ENCODE measurements around the gene GNAI2.
"Not testable (repeated sequence)": the region's sequence is repeated elsewhere in the genome, so short reads cannot be mapped to it uniquely, and the experiment has no call there.

Gene GNAI2

DNA sequence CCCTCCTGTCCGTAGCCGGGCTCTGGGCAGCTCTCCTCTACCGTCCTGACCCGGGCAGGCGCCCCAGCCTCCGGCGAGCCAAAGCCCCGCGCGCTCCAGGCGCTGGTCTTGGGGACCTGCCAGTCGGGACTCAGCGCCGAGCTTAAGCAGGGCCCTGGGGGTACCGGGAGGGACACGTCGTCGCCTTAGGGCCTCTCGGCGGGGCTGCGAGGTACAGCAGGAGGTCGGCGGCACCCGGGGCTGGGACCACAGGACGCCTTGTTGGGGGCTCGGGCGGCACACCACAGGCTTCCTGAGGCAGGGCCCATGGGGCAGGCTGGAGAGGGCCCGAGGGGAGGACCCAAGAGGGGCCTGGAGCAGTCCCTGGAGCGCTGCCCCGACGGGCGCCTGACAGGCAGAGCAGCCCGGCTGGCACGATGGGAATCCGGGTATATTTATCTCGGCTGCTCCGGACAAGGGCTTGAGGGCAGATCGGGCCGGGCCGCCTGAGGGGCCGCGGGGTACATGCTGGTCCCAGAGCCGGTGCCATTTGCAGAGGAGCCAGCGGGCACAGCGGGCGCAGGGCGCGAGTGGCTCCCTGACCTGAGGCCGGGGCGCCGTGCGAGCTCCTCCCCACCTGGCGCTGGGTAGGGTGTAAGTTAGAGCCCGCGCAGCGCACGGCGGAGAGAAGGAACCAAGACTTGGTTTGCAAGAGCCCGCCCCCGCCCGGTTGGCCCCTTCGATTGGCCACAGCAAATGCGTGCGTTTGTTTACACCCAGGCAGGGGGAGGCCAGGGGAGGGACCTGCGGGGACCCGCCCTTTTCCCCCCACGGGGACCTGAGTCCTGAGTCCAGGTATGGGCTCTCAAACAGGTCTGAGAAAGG lies 30.4 kb upstream of the GNAI2 start:
- DNase-seq, result no peak

DNA sequence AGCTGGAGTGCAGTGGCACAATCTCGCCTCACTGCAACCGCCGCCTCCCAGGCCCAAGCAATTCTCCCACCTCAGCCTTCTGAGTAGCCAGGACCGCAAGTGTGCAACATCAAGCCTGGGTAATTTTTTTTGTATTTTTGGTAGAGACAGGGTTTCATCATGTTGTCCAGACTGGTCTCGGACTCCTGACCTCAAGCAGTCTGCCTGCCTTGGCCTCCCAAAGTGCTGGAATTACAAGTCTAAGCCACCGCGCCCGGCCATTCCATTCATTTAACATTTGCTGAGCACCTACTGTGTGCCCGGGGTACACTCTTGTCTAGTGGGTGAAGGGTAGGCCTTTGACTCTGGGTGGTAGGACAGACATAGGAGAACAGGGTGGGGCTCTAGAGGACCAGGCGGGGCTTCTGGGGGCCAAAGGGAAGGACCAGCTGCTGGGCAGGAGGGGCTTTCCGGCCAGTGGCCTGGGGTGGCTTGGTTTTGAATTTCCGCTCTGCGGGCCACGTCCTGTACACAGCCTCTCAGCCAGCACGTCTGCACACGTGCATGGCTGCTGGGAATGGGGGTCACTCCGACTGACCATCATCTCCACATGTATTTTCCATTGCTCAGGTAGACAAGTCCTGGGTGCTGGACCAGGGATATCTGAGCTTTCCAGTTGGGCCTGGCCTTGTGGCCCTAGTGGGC lies 28.5 kb upstream of the GNAI2 start:
- no peak for DNase-seq

DNA sequence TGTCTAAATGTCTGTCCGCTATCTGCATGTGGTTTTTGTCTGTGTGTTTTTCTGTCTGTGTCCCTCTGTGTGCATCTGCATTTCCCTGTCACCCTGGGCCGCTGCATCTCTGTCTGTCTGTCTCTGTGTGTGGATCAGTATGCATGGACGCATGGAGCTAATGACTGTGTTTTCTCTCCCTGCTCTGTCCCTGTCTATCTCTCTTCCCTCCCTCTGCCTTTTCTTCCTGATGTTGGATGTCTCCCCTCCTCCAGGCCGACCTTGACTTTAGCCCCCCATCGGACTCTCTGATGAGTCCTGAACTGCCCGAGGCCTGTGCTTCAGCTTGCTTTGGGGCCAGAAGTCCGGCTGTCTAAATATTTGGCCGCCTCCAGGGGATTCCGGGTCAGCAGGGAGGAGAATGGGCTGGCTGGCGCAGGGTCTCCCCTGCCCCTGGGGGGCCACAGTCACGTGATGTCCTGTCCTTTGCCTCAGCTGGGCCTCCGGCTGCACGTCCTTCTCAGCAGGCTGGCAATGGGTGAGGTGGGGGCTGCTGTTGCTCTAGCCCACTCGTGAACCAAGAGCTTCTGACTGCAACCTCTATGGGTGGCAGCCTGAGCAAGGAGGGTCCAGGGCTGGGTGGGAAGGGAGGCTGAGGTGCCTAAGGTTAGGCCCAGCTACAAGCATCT lies 27.2 kb upstream of the GNAI2 start:
- DNase-seq, result no peak

DNA sequence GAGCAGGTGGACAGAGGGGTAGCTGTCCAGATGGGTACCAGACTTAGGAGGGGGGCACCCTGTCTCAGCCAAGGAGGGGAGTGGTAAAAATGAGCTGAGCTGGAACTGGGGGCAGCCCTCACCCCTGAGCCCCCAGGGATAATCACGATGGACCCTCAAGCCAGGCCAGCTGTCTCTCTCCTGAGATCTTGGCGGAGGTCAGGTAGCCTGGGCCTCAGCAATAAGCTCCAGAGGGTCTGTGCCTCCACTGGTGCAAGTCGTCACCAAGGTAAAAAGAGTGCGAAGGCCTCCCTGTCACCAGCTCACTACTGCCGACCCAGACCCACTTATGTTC lies 25.9 kb upstream of the GNAI2 start:
- no peak for DNase-seq

DNA sequence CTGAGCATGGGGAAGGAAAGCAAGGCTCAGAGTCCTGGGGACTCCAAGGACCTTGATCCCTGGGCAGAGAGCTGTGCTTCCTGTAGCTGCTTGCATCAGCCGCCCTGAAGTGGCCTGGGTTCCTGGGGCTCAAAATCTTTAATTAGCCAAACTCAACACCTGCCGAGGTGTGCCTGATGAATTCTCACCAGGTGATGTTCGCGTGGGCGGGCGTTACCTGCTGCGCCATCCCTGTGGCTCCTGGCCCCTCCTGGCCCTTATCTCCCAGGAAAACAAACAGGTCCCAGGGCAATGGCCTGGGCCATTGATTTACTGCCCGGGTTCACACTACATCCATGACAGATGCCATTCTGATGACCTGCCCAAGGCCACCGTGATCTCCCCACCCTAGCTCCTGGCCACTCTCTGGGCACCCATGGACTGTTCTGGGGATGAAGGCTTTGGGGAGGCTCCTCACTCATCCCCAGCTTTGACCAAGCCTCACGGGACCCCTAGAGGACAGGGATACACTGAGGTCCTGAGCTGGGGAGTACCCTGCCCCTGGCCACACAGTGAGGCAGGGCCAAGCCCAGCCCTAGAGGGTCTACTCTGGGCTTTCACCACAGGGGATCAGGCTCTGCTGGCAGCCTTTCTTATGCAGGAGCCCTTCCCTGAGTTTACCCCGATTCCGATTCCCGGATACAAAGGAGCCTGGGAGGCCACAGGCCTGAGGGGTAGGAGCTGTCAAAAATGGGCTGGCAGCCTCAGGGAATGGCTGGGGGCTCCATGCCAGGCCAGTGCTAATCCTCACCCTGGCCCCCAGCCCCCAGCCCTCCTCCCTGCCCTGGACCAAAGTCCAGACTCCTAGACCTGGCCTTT lies 25.3 kb upstream of the GNAI2 start:
- no peak for DNase-seq

DNA sequence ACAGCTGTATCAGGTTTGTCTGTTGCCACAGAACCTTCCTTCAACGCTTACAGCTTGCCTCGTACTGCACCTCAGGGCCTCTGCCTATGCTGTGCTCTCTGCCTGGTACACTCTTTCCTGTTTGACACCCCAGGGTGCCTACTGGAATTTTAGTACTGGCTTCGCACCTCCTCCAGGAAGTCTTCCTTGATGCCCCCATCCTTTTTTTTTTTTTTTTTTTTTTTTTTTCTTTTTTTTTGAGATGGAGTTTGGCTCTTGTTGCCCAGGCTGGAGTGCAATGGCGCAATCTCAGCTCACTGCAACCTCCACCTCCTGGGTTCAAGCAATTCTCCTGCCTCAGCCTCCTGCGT lies 24.7 kb upstream of the GNAI2 start:
- not testable (repeated sequence) for DNase-seq

DNA sequence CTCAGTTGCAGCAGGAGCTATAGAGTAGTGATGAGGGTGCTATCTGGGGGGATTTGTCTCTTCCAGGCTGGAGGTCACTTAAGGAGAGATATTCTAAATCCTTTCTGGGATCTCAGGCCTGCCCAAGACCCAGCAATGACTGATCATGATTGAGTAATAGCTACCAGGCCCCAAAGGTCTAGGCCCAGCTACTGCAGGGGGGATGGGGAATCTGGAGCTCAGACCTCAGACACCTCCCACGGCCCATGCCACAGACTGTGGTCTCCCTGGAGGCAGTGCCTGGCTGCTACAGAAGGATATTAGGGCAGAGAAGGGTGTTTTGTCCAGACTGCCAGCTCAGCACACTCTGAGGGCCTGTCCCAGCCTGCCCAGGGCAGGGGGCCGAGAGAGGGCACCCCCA lies 24.1 kb upstream of the GNAI2 start:
- DNase-seq, result peak; percentile 26

DNA sequence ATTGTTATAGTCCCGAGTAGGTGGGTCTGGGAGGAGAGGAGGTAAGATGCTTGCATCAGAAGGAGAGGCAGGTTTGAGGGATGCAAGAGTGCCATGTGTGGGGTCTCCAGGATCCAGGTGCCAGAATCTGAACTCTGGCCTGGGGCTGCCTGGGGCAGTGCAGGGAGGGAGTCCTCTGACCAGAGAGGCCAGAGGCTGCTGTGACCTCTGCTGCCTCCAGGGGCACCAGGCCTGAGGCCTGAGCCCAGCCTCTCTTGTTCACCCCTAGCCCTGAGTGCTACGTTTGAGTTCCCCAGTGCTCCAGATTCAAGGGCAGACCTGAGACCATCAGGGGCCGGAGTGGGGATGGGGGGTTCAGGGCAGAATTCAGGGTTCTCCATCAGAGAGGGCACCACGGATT lies 23.5 kb upstream of the GNAI2 start:
- DNase-seq, result no peak

DNA sequence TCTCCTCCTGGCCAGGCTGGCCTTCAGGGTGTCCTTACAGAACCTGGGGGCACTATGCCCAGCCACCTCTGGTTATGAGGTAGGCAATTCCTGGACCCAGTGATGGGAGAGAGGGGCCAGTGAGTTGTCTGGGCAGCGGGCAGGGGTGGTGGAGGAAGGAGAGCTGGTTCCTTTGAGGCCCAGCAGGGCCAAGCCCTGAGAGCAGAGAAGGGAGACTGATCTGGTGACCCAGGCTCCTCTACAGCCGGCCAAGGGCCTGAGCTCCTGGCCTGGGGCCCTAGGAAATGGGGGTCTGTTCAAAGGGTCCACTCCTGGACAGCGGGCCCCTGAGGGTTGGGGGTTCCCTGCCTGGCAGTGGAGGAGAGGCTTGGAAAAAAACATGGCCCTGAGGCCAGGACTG lies 23.0 kb upstream of the GNAI2 start:
- DNase-seq, result no peak

DNA sequence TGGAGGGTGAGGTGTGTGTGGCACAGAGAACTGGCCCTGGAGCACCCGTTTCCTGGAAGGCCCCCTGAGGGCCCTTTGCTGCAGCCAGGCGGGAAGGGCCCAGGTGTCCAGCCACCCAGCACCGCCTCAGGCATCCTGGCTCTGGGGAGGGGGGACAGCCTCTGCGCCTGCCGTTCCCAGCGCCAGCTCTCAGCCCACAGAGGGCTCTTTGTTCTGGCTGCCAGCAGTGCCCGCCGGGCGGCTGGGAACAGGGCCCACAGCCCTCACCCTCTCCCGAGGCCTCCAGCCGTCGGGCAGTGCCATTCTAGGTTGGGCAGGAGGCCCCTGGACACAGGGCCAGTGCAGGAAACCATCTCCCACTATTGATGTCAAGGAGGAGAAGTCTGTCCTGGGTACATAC lies 22.6 kb upstream of the GNAI2 start:
- DNase-seq, result no peak

DNA sequence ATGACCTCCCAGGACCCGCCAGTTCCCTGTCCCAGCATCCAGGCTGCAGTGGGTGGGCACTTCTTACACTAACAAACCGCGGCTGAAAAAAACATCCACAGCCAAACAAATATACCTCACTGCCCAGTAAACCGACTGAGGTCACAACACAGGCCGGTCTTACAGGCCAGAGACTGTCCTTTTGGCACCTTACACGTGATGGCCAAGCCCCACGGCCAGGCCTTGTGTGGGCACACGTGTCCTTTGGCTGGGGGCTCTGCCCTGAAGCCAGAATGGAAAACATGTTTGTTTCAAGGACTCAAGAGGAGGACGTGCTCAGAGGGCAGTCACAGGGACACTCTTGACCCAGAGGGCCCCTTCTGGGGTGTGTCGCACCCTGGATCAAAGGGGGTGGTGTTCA lies 21.2 kb upstream of the GNAI2 start:
- no peak for DNase-seq

DNA sequence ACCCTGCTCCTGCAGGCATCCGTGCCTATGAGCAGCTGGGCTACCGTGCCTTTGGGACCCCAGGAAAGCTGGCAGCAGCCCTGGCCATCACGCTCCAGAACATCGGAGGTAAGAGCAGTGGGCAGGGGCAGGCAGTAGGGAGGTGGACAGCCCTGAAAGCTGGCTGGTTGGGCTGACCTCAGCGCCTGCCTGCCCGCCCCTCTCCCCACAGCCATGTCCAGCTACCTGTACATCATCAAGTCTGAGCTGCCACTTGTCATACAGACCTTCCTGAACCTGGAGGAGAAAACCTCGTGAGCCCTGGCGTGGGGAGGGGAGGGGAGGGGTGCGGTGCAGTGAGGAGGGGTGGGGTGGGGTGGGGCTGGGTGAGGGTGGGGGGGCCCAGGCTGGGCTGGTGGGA lies 20.5 kb upstream of the GNAI2 start:
- DNase-seq, result no peak

DNA sequence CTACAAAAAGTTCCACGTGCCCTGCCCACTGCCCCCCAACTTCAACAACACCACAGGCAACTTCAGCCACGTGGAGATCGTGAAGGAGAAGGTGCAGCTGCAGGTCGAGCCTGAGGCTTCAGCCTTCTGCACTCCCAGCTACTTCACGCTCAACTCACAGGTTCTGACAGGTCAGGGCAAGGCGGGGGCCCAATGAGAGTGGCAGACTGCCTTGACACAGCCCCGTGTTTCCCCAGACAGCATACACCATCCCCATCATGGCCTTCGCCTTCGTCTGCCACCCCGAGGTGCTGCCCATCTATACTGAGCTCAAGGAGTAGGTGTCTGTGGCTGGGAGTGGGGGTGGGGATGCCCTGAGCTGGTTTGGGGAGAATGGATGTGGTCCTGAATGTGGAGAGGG lies 18.3 kb upstream of the GNAI2 start:
- DNase-seq, result no peak

DNA sequence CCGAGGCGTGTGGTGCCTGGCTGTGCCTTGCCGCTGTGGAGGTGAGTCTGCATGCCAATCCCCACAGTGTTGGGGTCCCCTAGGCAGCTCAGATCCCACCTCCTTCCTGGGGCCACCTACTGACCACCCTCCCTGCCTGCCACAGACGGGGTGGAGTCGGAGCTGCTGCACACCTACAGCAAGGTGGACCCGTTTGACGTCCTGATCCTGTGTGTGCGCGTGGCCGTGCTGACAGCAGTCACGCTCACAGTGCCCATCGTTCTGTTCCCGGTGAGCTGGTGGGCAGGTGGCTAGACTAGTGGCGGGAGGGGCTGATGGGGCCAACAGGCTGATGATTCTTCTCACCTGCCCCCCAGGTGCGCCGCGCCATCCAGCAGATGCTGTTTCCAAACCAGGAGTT lies 17.6 kb upstream of the GNAI2 start:
- DNase-seq, result no peak

DNA sequence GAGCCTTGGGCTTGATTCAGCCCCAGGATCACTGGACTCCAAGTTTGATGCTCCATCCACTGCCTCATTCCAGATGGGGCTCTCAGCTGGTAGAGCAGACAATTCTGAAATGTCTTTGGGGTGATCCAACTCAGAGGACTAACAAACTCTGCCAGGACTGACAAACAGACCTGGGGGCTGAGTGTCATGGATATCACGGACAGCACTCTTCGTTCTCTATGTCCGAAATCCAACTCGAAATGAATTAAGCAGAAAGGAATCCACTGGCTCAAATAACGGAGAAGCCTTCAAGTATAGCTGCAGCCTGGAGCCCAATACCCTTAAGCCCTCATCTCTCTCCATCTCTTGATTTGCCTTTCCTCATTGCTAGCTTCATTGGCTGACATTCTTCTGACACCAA lies 16.7 kb upstream of the GNAI2 start:
- DNase-seq, result no peak

DNA sequence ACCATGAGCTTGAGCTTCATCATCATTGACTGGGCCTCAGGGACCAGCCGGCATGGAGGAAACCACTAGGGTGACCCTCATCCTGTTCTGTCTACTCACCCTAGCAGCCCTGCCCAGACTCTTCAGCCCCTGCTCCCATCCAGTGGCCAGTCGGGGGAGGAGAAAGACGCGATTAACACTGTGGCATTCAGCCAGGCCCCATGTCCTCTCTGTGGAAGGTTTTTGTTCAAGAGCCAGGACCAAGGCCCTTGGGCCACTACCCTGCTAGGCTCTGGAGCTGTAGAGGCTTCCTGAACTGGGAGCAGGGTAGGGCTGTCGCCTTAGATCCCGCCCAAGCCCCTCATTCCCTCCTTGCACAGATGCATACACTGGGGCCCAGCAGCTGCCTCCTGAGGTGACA lies 15.9 kb upstream of the GNAI2 start:
- no peak for DNase-seq

DNA sequence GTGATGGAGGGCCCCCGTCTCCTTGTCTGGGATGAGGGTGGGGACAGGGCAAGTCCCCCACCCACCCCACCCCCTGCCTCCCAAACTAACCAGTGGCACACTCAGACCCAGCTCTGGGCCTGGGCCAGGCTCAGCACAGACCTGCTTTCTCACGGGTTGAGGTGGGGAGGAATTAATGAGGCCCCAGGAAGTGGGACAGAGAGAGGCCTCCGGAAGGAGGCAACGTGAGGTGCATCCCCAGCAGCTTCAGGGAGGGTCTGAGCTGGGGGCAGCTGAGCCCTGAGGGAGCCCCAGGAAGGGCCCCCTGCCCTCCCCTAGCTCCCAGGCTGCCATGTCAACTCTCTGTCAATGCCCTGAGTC lies 15.0 kb upstream of the GNAI2 start:
- DNase-seq, result no peak

DNA sequence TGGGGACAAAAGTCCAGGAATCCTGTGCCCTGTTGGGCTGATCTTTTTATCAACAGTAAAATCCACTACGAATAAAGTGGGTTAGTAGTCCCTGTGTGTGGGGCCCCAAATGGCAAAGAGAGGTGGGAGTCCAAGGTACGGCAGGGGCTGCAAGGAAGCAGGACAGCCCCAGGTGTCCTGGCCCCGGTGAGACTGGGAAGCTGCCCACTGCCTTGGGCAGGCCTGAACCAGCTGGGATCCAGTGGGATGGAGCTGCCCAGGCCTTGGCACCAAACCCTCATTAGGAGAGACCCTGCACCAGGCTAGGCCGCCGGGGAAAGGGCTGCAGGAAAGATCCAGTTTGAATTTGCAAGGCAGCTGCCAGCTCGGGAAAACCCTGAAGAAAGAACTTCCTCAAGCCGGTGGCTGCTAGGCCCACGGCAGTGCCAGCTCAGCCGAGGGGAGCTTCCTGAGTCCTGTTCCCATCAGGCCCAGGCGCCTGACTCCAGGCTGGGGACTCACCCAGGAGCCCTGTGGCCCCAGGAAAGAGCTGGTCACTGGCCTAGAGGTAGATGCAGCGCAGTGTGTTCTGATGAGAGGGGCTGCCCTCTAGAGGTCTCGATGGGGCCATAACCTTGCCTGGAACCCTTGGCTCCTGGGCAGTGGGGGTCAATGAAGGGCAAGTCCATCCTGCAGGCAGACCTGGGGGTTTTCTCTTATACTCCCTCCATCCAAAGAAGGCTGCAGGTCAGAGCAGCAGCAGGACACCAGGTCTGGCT lies 14.4 kb upstream of the GNAI2 start:
- DNase-seq, result no peak

DNA sequence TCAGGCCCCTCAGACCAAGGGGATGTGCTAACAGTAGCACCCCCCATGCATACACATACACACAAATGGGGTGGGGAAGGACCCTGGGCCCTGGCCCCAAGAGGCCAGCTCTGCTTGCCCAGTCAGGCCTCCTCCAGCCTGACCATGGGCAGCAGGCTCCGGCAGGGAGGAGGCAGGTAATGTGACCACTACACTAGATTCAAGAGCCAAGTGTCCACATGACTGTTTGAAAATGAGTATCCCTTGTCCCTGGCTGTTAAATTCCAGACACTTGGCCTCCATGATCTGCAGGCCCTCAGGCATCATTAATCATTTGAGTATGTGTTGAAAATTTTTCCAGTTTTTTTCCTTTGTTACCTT lies 13.9 kb upstream of the GNAI2 start:
- DNase-seq, result no peak

DNA sequence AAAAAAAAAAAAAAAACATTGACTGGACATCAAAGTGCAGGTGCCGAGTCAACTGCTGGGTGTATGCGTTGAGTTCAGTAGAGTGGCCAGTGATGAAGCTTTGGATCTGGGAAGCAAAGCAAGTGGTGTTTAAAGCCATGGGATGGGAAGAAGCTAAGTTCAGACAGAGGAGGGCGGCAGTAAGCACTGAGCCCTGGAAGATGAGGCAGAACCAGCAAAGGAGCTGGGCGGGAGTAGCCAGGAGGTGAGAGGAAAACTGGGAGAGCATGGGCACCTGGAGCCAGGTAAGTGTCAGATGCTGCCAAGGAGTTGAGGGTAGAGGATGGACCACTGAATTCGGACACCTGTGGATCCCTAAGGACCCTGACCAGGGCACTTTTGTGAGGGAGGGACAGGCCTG lies 11.4 kb upstream of the GNAI2 start:
- no peak for DNase-seq

DNA sequence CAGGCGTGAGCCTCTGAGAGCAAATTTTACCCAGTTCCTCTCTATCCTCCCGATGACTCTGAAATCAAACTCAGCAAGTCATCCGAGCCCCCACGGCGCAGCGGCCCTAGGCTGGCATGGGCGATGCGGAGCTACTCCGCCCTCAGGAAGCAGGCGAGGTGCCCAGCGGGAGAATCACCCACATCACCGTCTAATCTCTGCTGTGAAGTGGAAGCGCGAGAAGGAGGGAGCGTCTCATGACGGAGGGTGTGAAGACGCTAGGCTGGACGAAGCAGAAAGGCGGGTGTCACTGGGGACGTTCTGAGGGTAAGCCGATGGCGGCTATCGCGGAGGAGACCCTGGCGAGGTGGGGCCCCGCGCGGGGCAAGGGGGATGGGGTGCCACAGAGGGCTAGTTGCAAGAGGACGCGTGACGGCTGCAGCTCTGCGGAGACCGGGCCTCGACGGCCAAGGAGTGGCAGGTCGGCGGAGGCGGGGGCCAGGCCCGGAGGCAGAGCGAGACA lies 9.1 kb upstream of the GNAI2 start:
- peak; percentile 41 for DNase-seq

DNA sequence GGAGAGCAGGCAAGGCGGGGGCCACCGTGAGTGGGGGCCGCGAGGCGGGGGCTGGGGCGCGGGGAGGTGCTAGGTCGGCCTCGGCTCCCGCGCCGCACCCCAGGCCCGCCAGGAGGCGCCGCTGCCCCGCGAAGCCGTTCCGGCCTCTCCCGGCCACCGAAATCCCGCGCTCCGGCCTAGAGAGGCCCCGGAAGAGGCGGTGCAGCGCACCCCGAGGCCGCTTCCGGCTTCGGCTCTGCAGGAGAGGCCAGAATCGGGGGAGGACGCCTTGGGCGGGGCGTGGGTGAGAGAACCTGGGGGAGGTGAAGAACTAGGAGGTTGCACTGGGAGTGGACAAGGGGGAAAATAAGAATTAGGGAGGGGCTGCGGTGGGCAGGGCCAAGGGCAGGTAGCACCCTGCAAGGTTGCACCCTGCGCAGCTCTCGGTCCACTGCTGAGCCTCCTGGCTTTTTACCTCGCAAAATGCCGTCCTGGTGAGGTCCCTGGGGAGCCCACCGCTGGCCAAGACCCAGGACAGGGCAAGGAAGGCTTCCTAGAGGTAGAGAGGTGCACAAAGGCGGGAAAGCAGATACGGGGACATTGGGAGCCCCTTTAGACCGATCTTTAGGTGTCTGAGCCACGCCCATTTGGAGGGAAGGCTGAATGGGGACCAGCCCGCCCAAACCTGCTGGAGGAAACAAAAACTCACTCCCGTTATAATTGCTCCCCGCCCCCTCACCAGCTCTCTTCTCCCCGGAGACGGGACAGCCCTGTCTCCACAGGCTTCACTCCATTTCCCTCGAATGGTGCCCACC lies 8.4 kb upstream of the GNAI2 start:
- peak; percentile 82 for DNase-seq
